Activated naive CD4-positive, alpha-beta T cell treated with anti-CD3 and anti-CD28 coated beads, Interleukin-2, amount 50 U/mL, for 72 hours (primary cell): Measurements from ENCODE around the gene TMEM30B. TPM values are rescaled to one million over a fixed set of nuclear protein-coding genes. Genes with fewer than 3 reads are reported as not detected.

Source experiments
- ATAC-seq, 2 donors: fragments of 150-1000 bp; cut with Tn5 transposase; 2 replicates each; pipeline ENCODE4 v1.10.0; 2021; ENCODE audit warnings: mild to moderate bottlenecking in 2 of 2, moderate library complexity in 2 of 2
- DNase-seq, 2 donors: peaks; one replicate each; pipeline ENCODE4 v3.0.0; 2021 to 2022; ENCODE audit warnings: low spot score in 2 of 2
- H3K27ac Mint-ChIP-seq, 2 donors: one replicate each; pipeline ENCODE4 v1.8.0; 2022; ENCODE audit warnings: mild to moderate bottlenecking in 2 of 2, mixed read lengths in 2 of 2
- H3K36me3 Mint-ChIP-seq, 2 donors: one replicate each; pipeline ENCODE4 v1.8.0; 2022; ENCODE audit warnings: mixed read lengths in 2 of 2
- H3K9me3 Mint-ChIP-seq, 2 donors: one replicate each; pipeline ENCODE4 v1.8.0; 2022; ENCODE audit warnings: mixed read lengths in 2 of 2
- total RNA-seq, 2 donors: library from RNA; stranded (reverse); gene quantifications; one replicate each; pipeline ENCODE4 v1.2.3, GENCODE V29; 2022

The TMEM30B gene
- total RNA-seq, 2 donors from 2014 or later: 1.4 to 2.1 TPM

- Mint-ChIP-seq H3K9me3 (no peaks in the 10 kb centered on the region), H3K36me3 (no peaks in the 10 kb centered on the region), H3K27ac (no peak overlapping the region)
- DNase-seq (no peak), ATAC-seq (no peak)
These were observed 49.3 kb downstream of the TMEM30B start for GRCh38 chr14:61231810-61232209.

- DNase-seq (no peak), ATAC-seq (no peak)
- peak overlapping the region in 1 of 2 donors; percentile 7 for H3K27ac Mint-ChIP-seq
- no peaks in the 10 kb centered on the region for H3K36me3 Mint-ChIP-seq
- H3K9me3 Mint-ChIP-seq: no peaks in the 10 kb centered on the region
These were observed 51.2 kb downstream of the TMEM30B start for GRCh38 chr14:61229981-61230380.

- ATAC-seq (no peak), DNase-seq (no peak)
- Mint-ChIP-seq H3K36me3 (no peaks in the 10 kb centered on the region), H3K27ac (no peak overlapping the region), H3K9me3 (no peaks in the 10 kb centered on the region)
These were observed 51.7 kb downstream of the TMEM30B start for GRCh38 chr14:61229475-61229888.

GRCh38 chr14:61227884-61228591 lies 53.1 kb downstream of the TMEM30B start:
- Mint-ChIP-seq H3K9me3 (no peaks in the 10 kb centered on the region), H3K27ac (no peak overlapping the region), H3K36me3 (no peaks in the 10 kb centered on the region)
- ATAC-seq (no peak), DNase-seq (no peak)

Other genes starting within 250 kb of the TMEM30B start
- 100 to 1,000 TPM; 131 to 216 TPM for gene PRKCH, start 40.2 kb upstream of the TMEM30B start, total RNA-seq